HG02571 (cell line): ENCODE measurements around the gene NUCKS1.

Experiments used
- ATAC-seq: cut with Tn5 transposase; IDR thresholded peaks from one replicate; pipeline ENCODE4 v1.9.1; 2021; ENCODE audit warnings: mild to moderate bottlenecking, moderate library complexity; ENCODE audit not compliant: unreplicated experiment

Gene NUCKS1

GRCh38 chr1:205750138-205751035, at the start of gene NUCKS1:
Gene NUCKS1, minus strand, starts transcription at chr1:205750182. Its CDS starts 209 bp downstream, at chr1:205749973.
- ATAC-seq: peak; percentile 80

GRCh38 chr1:205798577-205798976, 48.6 kb upstream of the NUCKS1 start:
- no peak for ATAC-seq

GRCh38 chr1:205797168-205797567, 47.2 kb upstream of the NUCKS1 start:
- no peak for ATAC-seq

GRCh38 chr1:205794011-205794730, 44.2 kb upstream of the NUCKS1 start:
- no peak for ATAC-seq

- ATAC-seq: no peak
Observed at GRCh38 chr1:205792961-205793673, 43.1 kb upstream of the NUCKS1 start.

- ATAC-seq: no peak
Observed at GRCh38 chr1:205792481-205792881, 42.5 kb upstream of the NUCKS1 start.

GRCh38 chr1:205791568-205792180, 41.7 kb upstream of the NUCKS1 start:
- peak; percentile 69 for ATAC-seq

- no peak for ATAC-seq
Observed at GRCh38 chr1:205787287-205787916, 37.4 kb upstream of the NUCKS1 start.

- ATAC-seq: no peak
Observed at GRCh38 chr1:205786601-205787000, 36.6 kb upstream of the NUCKS1 start.

- ATAC-seq: no peak
Observed at GRCh38 chr1:205785446-205785845, 35.5 kb upstream of the NUCKS1 start.

GRCh38 chr1:205783904-205784303, 33.9 kb upstream of the NUCKS1 start:
- ATAC-seq: no peak

- no peak for ATAC-seq
Observed at GRCh38 chr1:205783433-205783795, 33.4 kb upstream of the NUCKS1 start.

GRCh38 chr1:205782627-205783432, 32.8 kb upstream of the NUCKS1 start:
- ATAC-seq: no peak

GRCh38 chr1:205780335-205780734, 30.4 kb upstream of the NUCKS1 start:
- ATAC-seq: no peak

- ATAC-seq: no peak
Observed at GRCh38 chr1:205777994-205778393, 28.0 kb upstream of the NUCKS1 start.

- ATAC-seq: no peak
Observed at GRCh38 chr1:205775717-205776056, 25.7 kb upstream of the NUCKS1 start.

GRCh38 chr1:205775015-205775716, 25.2 kb upstream of the NUCKS1 start, which contains the start of gene RAB29:
Gene RAB29, minus strand, starts transcription at chr1:205775482. Its CDS starts 526 bp downstream, at chr1:205774956.
- peak; percentile 84 for ATAC-seq

GRCh38 chr1:205774198-205775014, 24.4 kb upstream of the NUCKS1 start:
- ATAC-seq: no peak
